ENCODE results near the gene PHACTR1.

GRCh38 chr6:12709116-12709515 lies 7.5 kb upstream of the PHACTR1 start:
- TF ChIP-seq CTCF (IDR thresholded peaks at IDR 0.05) = no peak
- TF ChIP-seq EP300 (IDR thresholded peaks at IDR 0.05) = no peak
- no peak for TF ChIP-seq POLR2A (IDR thresholded peaks at IDR 0.05)
- TF ChIP-seq POLR2AphosphoS5 (IDR thresholded peaks at IDR 0.05) = no peak

All from stomach (tissue), 4 donors.